ENCODE data around the gene TUBB2A. TPM values are rescaled to one million over a fixed set of nuclear protein-coding genes. Genes with fewer than 3 reads are reported as not detected.
"Not testable (repeated sequence)": the region's sequence is repeated elsewhere in the genome, so short reads cannot be mapped to it uniquely, and the experiment has no call there.

TUBB2A gene
- total RNA-seq, 4 donors from 2014 or later: 104 to 219 (median 142) TPM

DNA sequence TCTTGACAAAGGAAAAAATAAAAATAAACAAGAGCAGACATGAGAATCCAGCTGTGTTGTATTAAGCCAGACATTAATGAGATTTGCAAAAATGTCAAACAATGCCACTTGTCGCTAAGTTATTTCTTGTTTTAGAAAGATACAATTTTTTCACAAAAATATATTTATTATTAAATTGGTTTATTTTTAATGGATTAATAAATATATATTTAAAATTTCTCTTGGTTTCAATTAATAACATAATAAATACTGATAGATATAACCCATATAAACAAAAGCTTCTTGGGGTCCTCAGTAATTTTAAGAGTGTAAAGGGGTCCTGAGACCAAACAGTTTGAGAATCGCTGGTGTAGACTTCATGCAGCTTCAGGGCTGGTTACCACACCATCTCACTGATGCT lies 44.0 kb upstream of the TUBB2A start:
- no peak overlapping the region for H3K4me3 ChIP-seq (ENCODE audit: low read depth, poor library complexity, severe bottlenecking)
- TF ChIP-seq CTCF (IDR thresholded peaks at IDR 0.05): no peak
- no peak for TF ChIP-seq POLR2A (IDR thresholded peaks at IDR 0.05)
- DNase-seq (ENCODE audit: low spot score in 2 of 2): no peak
- WGBS, 2 donors: 79 to 80% methylated on average over 2 of the region's 2 CpGs
- intact Hi-C loops (cut with DNase I; ENCODE audit: low total_unique reads): no loop called here

GRCh38 chr6:3200682-3201081 lies 43.3 kb upstream of the TUBB2A start:
- no peak for TF ChIP-seq CTCF (IDR thresholded peaks at IDR 0.05)
- TF ChIP-seq POLR2A (IDR thresholded peaks at IDR 0.05): no peak
- intact Hi-C loops (cut with DNase I; ENCODE audit: low total_unique reads): no loop called here

DNA sequence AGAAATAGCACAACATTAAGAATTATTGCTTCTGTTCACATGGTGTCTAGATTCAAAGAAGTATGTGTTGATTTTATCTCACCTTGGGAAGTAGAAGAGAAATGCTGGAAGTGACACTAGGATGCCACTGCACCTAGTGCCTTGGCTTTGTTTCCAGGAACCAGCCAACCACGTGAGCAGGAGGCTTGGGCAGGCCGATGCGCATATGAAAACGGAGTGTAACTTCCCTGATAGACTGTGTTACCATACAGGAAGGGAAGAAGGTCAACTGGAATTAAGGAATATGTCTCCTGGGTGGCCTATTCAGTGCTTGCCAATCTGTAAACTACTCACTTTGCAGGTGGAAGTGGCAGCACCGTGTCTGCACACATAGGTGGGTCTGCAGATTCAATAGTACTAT lies 42.0 kb upstream of the TUBB2A start:
- peak in 1 of 2 donors; percentile 54 for DNase-seq (ENCODE audit: low spot score in 2 of 2)
- no peak overlapping the region for H3K4me3 ChIP-seq (ENCODE audit: low read depth, poor library complexity, severe bottlenecking)
- 85 to 88% methylated on average over 5 of the region's 5 CpGs for WGBS, 2 donors
- intact Hi-C loops (cut with DNase I; ENCODE audit: low total_unique reads): no loop called here
- TF ChIP-seq POLR2A (IDR thresholded peaks at IDR 0.05): no peak
- TF ChIP-seq CTCF (IDR thresholded peaks at IDR 0.05): no peak

More at GRCh38 chr6:3200682-3201081, 43.3 kb upstream of the TUBB2A start:
- DNase-seq (ENCODE audit: low spot score in 2 of 2): no peak
- H3K4me3 ChIP-seq (ENCODE audit: low read depth, poor library complexity, severe bottlenecking): no peak overlapping the region

GRCh38 chr6:3197734-3198133 lies 40.4 kb upstream of the TUBB2A start:
- intact Hi-C loops (cut with DNase I; ENCODE audit: low total_unique reads); DNase-seq (ENCODE audit: low spot score in 2 of 2); H3K4me3 ChIP-seq (ENCODE audit: low read depth, poor library complexity, severe bottlenecking): not testable (repeated sequence)
- WGBS, 2 donors: 81 to 88% methylated on average over 3 to 5 of the region's 5 CpGs

GRCh38 chr6:3196770-3197169 lies 39.4 kb upstream of the TUBB2A start:
- no peak for DNase-seq (ENCODE audit: low spot score in 2 of 2)
- 85 to 87% methylated on average over 5 of the region's 5 CpGs for WGBS, 2 donors
- intact Hi-C loops (cut with DNase I; ENCODE audit: low total_unique reads): no loop called here
- H3K4me3 ChIP-seq (ENCODE audit: low read depth, poor library complexity, severe bottlenecking): no peak overlapping the region
- no peak for TF ChIP-seq POLR2A (IDR thresholded peaks at IDR 0.05)
- TF ChIP-seq CTCF (IDR thresholded peaks at IDR 0.05): no peak

- intact Hi-C loops (cut with DNase I; ENCODE audit: low total_unique reads): no loop called here
- DNase-seq (ENCODE audit: low spot score in 2 of 2): peak in 1 of 2 donors; percentile 76
- WGBS, 2 donors: 77 to 79% methylated on average over 16 of the region's 16 CpGs
- H3K4me3 ChIP-seq (ENCODE audit: low read depth, poor library complexity, severe bottlenecking): no peak overlapping the region
- TF ChIP-seq CTCF (IDR thresholded peaks at IDR 0.05): no peak
- no peak for TF ChIP-seq POLR2A (IDR thresholded peaks at IDR 0.05)
Observed at GRCh38 chr6:3195695-3196497, 38.6 kb upstream of the TUBB2A start.

Measured in lower leg skin (tissue), 4 donors.